ENCODE measurements around the gene IL34.

DNA sequence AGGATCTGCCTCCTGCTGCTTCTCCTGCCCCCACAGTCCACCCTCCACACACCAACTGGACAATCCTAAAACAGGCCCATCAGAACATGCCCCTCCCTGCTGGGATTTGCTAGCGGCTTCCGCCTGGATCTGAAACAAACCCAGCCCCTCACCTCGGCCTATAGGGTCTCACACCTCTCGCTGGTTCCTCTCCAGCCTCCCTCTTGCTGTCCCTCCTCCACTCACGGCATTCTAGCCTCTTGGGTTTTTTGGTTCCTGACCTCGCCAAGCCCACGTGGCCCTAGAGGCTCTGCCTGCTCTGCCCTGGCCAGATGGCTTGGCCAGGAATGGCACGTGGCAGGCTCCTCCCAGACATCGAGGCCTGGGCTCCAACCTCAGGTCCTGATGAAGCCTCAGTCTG lies 55.2 kb downstream of the IL34 start:
- TF ChIP-seq, protein P1, sequence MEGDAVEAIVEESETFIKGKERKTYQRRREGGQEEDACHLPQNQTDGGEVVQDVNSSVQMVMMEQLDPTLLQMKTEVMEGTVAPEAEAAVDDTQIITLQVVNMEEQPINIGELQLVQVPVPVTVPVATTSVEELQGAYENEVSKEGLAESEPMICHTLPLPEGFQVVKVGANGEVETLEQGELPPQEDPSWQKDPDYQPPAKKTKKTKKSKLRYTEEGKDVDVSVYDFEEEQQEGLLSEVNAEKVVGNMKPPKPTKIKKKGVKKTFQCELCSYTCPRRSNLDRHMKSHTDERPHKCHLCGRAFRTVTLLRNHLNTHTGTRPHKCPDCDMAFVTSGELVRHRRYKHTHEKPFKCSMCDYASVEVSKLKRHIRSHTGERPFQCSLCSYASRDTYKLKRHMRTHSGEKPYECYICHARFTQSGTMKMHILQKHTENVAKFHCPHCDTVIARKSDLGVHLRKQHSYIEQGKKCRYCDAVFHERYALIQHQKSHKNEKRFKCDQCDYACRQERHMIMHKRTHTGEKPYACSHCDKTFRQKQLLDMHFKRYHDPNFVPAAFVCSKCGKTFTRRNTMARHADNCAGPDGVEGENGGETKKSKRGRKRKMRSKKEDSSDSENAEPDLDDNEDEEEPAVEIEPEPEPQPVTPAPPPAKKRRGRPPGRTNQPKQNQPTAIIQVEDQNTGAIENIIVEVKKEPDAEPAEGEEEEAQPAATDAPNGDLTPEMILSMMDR (IDR thresholded peaks at IDR 0.05), result no peak
- TF ChIP-seq POLR2A (IDR thresholded peaks at IDR 0.05) (no peak), POLR2AphosphoS5 (IDR thresholded peaks at IDR 0.05) (no peak)

All from prostate gland (tissue), 2 donors.